Measurements from ENCODE around the gene USHBP1. TPM values are rescaled to one million over a fixed set of nuclear protein-coding genes. Genes with fewer than 3 reads are reported as not detected.

USHBP1 gene
- total and polyA plus RNA-seq, 2 donors (not counting 1 experiment from before 2014, with no cell fraction given): not detected

DNA sequence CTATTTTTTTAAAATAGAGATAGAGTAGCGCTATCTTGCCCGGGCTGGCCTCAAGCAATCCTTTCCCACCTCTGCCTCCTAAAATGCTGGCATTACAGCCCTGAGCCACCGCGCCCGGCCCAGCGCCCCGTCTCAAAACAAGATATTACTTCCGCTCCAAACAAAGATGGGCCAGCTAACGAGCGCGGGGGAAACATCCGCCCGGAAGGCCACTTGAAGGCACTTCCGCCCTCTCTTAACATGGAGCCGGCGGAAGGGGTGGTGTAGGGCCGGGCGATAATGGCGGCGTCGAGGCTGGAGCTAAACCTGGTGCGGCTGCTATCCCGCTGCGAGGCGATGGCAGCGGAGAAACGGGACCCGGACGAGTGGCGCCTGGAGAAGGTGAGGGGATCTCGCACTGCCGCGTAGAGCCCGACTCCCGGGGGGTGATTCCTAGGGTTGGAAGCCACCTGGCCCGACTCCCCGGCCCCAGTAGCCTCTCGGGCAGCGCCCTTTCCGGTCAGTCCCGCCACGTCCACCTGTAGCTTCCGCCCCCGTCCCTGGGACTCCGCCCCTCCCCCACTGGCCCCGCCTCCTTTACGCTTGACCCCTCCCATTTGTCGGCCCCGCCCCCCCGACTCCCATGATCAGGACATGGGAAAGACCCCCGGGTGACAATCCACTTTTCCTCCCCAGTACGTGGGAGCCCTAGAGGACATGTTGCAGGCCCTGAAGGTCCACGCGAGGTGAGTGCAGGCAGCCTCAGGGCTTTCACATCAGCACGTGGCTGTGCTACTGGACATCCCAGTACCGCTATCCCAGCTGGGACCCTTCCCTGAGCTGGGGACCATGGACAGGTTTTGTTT lies 49.2 kb downstream of the USHBP1 start, which contains the start of gene USE1:
USE1 (plus strand) TSS at position 231 of the 845 bp plus-strand sequence; CDS start at position 280, 49 bp downstream.
- peak within 1 kb of the TSS; percentile 83 for H2AFZ ChIP-seq (ENCODE audit: low read length)
- H4K20me1 ChIP-seq (ENCODE audit: control insufficient read depth, extremely low read depth, insufficient read depth, low read length): no peaks in the 10 kb centered on the region
- no peaks in the 10 kb centered on the region for H3K79me2 ChIP-seq (ENCODE audit: control insufficient read depth, insufficient read depth, low read length)
- no peaks in the 10 kb centered on the region for H3K9me3 ChIP-seq (ENCODE audit: control insufficient read depth, insufficient read depth, low read depth, low read length)
- peaks cover 8% of the 10 kb centered on the region for H3K4me1 ChIP-seq (ENCODE audit: control insufficient read depth, extremely low read depth, insufficient read depth, low read length)
- H3K27ac ChIP-seq (ENCODE audit: insufficient read depth, low read length): peak within 1 kb of the TSS; percentile 95
- peak within 1 kb of the TSS; percentile 96 for H3K9ac ChIP-seq (ENCODE audit: insufficient read depth, low read length)
- peak; percentile 91 to 92 for DNase-seq (ENCODE audit: low read depth in 2 of 2)
- peak within 1 kb of the TSS; percentile 58 for H3K4me2 ChIP-seq (ENCODE audit: extremely low read depth, insufficient read depth, low read length)
- peaks cover 22% of the 10 kb centered on the region for H3K36me3 ChIP-seq (ENCODE audit: control insufficient read depth, insufficient read depth, low read length)
- TF ChIP-seq, protein P1, sequence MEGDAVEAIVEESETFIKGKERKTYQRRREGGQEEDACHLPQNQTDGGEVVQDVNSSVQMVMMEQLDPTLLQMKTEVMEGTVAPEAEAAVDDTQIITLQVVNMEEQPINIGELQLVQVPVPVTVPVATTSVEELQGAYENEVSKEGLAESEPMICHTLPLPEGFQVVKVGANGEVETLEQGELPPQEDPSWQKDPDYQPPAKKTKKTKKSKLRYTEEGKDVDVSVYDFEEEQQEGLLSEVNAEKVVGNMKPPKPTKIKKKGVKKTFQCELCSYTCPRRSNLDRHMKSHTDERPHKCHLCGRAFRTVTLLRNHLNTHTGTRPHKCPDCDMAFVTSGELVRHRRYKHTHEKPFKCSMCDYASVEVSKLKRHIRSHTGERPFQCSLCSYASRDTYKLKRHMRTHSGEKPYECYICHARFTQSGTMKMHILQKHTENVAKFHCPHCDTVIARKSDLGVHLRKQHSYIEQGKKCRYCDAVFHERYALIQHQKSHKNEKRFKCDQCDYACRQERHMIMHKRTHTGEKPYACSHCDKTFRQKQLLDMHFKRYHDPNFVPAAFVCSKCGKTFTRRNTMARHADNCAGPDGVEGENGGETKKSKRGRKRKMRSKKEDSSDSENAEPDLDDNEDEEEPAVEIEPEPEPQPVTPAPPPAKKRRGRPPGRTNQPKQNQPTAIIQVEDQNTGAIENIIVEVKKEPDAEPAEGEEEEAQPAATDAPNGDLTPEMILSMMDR (conservative IDR thresholded peaks at IDR 0.05 in 1 of 2, IDR thresholded peaks at IDR 0.05 in 1 of 2; ENCODE audit: low read depth in 1 of 2, low read length in 2 of 2): no peak
- TF ChIP-seq EZH2 (IDR thresholded peaks at IDR 0.05; ENCODE audit: low read length, missing control alignments): no peak
- H3K27me3 ChIP-seq (ENCODE audit: control insufficient read depth, insufficient read depth, low read length): no peaks in the 10 kb centered on the region
- H3K4me3 ChIP-seq (replicated peaks in 1 of 4; ENCODE audit: control extremely low read depth in 1 of 4, insufficient read depth in 1 of 4, low read depth in 3 of 4, low read length in 4 of 4): peak within 1 kb of the TSS; percentile 63 to 80 (median 67)

DNA sequence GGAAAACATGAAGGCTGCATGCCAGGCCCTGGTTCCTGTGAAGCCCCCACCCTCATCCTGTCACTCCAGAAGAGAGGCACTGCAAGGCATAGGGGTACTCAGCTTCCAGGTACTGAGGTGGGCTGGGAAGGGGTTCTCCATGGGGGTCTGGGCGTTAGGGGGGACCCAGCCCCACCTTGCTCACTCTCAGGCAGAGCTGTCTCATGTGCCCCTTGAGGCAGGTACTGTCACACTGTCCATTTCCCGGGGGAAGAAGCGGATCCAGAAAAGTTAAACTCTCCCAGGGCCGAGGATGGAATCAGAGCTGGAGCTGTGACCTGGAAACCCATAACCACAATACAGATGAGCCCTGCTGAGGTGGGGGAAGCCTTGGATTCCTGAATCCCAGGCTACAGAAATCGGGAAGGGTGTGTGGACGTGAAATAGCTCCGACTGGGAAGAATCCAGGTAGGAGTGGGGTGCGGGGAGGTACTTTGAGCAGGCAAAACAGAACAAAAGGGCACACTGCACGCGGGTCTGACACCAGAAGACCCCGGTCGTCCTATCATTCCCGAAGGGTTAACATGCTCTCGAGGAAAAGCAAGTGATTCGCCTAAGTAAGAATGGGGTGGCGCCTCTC lies 49.9 kb downstream of the USHBP1 start:
- peaks cover 28% of the 10 kb centered on the region for H3K36me3 ChIP-seq (ENCODE audit: control insufficient read depth, insufficient read depth, low read length)
- DNase-seq (ENCODE audit: low read depth in 2 of 2): no peak
- peak overlapping the region; percentile 95 for H3K27ac ChIP-seq (ENCODE audit: insufficient read depth, low read length)

DNA sequence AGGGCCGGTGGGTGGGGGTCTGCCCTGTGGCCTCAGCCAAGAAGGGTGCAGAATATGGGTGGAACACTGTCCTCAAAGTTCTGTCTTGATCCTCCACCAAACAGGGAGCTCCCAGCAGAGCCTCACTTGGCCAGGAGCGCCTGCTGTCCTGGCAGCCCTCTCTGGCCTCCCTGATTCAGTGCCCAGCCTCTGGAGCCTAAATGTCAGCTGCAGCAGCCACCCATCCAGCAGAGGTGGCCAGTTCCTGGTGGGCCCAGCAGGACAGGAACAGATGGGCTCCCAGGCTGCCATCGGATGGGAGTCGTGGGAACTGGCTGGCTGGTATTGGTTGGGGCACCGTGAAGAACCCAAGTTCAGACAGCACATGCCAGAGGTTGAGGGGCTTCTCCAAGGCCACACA lies 51.2 kb downstream of the USHBP1 start:
- H3K4me3 ChIP-seq (replicated peaks in 1 of 4; ENCODE audit: control extremely low read depth in 1 of 4, insufficient read depth in 1 of 4, low read depth in 3 of 4, low read length in 4 of 4): no peak overlapping the region
- no peaks in the 10 kb centered on the region for H3K79me2 ChIP-seq (ENCODE audit: control insufficient read depth, insufficient read depth, low read length)
- DNase-seq (ENCODE audit: low read depth in 2 of 2): no peak
- H3K4me1 ChIP-seq (ENCODE audit: control insufficient read depth, extremely low read depth, insufficient read depth, low read length): peaks cover 8% of the 10 kb centered on the region
- no peak for TF ChIP-seq EZH2 (IDR thresholded peaks at IDR 0.05; ENCODE audit: low read length, missing control alignments)
- TF ChIP-seq, protein P1 (conservative IDR thresholded peaks at IDR 0.05 in 1 of 2, IDR thresholded peaks at IDR 0.05 in 1 of 2; ENCODE audit: low read depth in 1 of 2, low read length in 2 of 2): no peak
- H2AFZ ChIP-seq (ENCODE audit: low read length): no peak overlapping the region
- H3K36me3 ChIP-seq (ENCODE audit: control insufficient read depth, insufficient read depth, low read length): peaks cover 33% of the 10 kb centered on the region
- H3K27ac ChIP-seq (ENCODE audit: insufficient read depth, low read length): no peak overlapping the region
- H3K9ac ChIP-seq (ENCODE audit: insufficient read depth, low read length): no peak overlapping the region
- no peaks in the 10 kb centered on the region for H3K9me3 ChIP-seq (ENCODE audit: control insufficient read depth, insufficient read depth, low read depth, low read length)
- H4K20me1 ChIP-seq (ENCODE audit: control insufficient read depth, extremely low read depth, insufficient read depth, low read length): no peaks in the 10 kb centered on the region
- H3K4me2 ChIP-seq (ENCODE audit: extremely low read depth, insufficient read depth, low read length): no peak overlapping the region
- H3K27me3 ChIP-seq (ENCODE audit: control insufficient read depth, insufficient read depth, low read length): no peaks in the 10 kb centered on the region

More for the DNA sequence above, 49.9 kb downstream of the USHBP1 start:
- Histone ChIP-seq H4K20me1 (ENCODE audit: control insufficient read depth, extremely low read depth, insufficient read depth, low read length) (no peaks in the 10 kb centered on the region), H3K4me2 (ENCODE audit: extremely low read depth, insufficient read depth, low read length) (peak overlapping the region; percentile 49), H2AFZ (ENCODE audit: low read length) (peak overlapping the region; percentile 20), H3K4me1 (ENCODE audit: control insufficient read depth, extremely low read depth, insufficient read depth, low read length) (peaks cover 8% of the 10 kb centered on the region), H3K27me3 (ENCODE audit: control insufficient read depth, insufficient read depth, low read length) (no peaks in the 10 kb centered on the region), H3K9me3 (ENCODE audit: control insufficient read depth, insufficient read depth, low read depth, low read length) (no peaks in the 10 kb centered on the region), H3K79me2 (ENCODE audit: control insufficient read depth, insufficient read depth, low read length) (no peaks in the 10 kb centered on the region), H3K9ac (ENCODE audit: insufficient read depth, low read length) (peak overlapping the region; percentile 96), H3K4me3 (replicated peaks in 1 of 4; ENCODE audit: control extremely low read depth in 1 of 4, insufficient read depth in 1 of 4, low read depth in 3 of 4, low read length in 4 of 4) (peak overlapping the region; percentile 63 to 80 (median 67))
- TF ChIP-seq, protein P1 (conservative IDR thresholded peaks at IDR 0.05 in 1 of 2, IDR thresholded peaks at IDR 0.05 in 1 of 2; ENCODE audit: low read depth in 1 of 2, low read length in 2 of 2): no peak
- TF ChIP-seq EZH2 (IDR thresholded peaks at IDR 0.05; ENCODE audit: low read length, missing control alignments): no peak

Measured in fibroblast of lung (primary cell).